Measurements from ENCODE around the gene CHID1. TPM values are rescaled to one million over a fixed set of nuclear protein-coding genes. Genes with fewer than 3 reads are reported as not detected.

The CHID1 gene
- total RNA-seq, 3 donors from 2014 or later, result 58.3 to 79.5 (median 68.3) TPM

DNA sequence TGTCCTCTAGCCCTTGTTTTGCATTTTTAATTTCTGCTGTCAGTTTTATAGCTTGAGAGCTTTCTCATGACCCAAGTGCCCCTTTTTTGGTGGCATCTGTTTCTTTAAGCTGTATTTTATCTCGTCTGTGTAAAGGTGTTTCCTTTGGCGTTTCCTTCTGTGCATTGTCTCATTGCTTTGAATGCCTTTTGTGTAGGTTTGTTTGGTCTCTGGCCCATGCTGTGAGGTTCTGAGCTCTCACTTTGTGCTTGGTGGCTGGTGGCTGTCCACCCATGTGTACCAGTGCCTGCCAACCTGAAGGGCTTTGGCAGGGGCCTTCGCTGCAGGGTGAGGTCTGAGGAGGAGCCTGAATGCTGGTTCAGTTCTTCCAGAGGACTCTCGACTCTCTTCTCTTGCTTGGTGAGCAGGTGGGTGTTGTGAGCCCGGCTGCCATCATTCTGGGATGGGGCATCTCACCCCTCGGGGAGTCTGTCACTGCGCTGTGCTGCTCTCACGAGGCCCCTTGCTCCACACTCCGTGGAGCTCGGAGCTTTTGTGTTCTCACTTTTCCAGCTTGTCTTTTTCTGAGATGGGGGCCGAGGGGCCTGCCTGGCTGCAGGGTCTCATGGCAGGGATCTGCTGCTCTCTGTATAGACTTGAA, 30.0 kb upstream of the CHID1 start:
- TF ChIP-seq, protein P1, sequence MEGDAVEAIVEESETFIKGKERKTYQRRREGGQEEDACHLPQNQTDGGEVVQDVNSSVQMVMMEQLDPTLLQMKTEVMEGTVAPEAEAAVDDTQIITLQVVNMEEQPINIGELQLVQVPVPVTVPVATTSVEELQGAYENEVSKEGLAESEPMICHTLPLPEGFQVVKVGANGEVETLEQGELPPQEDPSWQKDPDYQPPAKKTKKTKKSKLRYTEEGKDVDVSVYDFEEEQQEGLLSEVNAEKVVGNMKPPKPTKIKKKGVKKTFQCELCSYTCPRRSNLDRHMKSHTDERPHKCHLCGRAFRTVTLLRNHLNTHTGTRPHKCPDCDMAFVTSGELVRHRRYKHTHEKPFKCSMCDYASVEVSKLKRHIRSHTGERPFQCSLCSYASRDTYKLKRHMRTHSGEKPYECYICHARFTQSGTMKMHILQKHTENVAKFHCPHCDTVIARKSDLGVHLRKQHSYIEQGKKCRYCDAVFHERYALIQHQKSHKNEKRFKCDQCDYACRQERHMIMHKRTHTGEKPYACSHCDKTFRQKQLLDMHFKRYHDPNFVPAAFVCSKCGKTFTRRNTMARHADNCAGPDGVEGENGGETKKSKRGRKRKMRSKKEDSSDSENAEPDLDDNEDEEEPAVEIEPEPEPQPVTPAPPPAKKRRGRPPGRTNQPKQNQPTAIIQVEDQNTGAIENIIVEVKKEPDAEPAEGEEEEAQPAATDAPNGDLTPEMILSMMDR (IDR thresholded peaks at IDR 0.05), result no peak
- no peak for TF ChIP-seq POLR2A (IDR thresholded peaks at IDR 0.05)
- no peak for TF ChIP-seq POLR2AphosphoS5 (IDR thresholded peaks at IDR 0.05)
- Histone ChIP-seq H3K4me3 (no peak overlapping the region), H3K36me3 (no peaks in the 10 kb centered on the region), H3K4me1 (no peaks in the 10 kb centered on the region), H3K9me3 (no peaks in the 10 kb centered on the region), H3K27me3 (no peaks in the 10 kb centered on the region), H3K27ac (no peak overlapping the region)
- no peak for DNase-seq (ENCODE audit: low spot score in 2 of 2)
- intact Hi-C loops (cut with DNase I; ENCODE audit: low total_unique reads), result no loop called here

DNA sequence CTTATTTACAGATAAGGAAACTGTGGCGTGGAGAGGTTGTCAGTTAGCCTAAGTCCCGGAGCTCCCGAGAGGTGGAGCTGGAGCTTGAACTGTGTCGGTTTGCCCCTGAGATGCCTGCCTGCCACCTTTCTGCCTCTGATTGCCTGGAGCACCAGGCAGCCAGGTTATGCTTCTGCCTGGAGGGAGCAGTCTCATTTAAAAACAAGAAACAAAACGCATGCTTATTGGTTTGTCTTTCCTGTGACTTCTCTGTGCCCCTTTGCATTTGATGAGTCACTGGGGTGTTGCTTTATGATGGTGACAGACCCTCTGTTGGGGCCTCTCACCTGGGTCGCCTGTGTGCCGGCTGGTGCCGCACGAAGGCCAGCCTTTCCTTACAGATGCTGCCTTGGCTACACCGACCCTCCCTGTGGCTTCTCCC, 27.2 kb upstream of the CHID1 start:
- Histone ChIP-seq H3K4me3 (no peak overlapping the region), H3K27me3 (no peaks in the 10 kb centered on the region), H3K36me3 (no peaks in the 10 kb centered on the region), H3K4me1 (peaks cover 0 to 4% of the 10 kb centered on the region in 2 donors), H3K27ac (no peak overlapping the region), H3K9me3 (no peaks in the 10 kb centered on the region)
- no peak for DNase-seq (ENCODE audit: low spot score in 2 of 2)
- intact Hi-C loops (cut with DNase I; ENCODE audit: low total_unique reads), result no loop called here
- TF ChIP-seq, protein P1 (IDR thresholded peaks at IDR 0.05), result no peak
- TF ChIP-seq POLR2A (IDR thresholded peaks at IDR 0.05), result no peak
- no peak for TF ChIP-seq POLR2AphosphoS5 (IDR thresholded peaks at IDR 0.05)

DNA sequence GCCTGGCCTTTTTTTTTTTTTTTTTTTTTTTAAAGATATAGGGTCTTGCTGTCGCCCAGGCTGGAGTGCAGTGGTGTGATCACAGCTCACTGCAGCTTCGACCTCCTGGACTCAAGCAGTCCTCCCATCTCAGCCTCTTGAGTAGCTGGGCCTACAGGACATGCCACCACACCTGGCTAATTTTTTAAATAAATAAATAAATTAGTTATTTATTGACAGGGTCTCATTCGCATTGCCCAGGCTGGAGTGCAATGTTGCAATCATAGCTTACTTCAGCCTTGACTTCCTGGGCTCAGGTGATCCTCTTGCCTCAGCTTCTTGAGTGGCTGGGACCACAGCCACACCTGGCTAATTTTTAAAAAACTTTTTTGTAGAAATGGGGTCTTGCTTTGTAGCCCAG, 25.6 kb upstream of the CHID1 start:
- Histone ChIP-seq H3K4me3 (no peak overlapping the region), H3K4me1 (peaks cover 0 to 4% of the 10 kb centered on the region in 2 donors), H3K27me3 (no peaks in the 10 kb centered on the region), H3K27ac (no peak overlapping the region), H3K9me3 (no peaks in the 10 kb centered on the region), H3K36me3 (no peaks in the 10 kb centered on the region)
- TF ChIP-seq POLR2AphosphoS5 (IDR thresholded peaks at IDR 0.05), result no peak
- no peak for TF ChIP-seq POLR2A (IDR thresholded peaks at IDR 0.05)
- TF ChIP-seq, protein P1 (IDR thresholded peaks at IDR 0.05), result no peak
- intact Hi-C loops (cut with DNase I; ENCODE audit: low total_unique reads), result no loop called here
- no peak for DNase-seq (ENCODE audit: low spot score in 2 of 2)

DNA sequence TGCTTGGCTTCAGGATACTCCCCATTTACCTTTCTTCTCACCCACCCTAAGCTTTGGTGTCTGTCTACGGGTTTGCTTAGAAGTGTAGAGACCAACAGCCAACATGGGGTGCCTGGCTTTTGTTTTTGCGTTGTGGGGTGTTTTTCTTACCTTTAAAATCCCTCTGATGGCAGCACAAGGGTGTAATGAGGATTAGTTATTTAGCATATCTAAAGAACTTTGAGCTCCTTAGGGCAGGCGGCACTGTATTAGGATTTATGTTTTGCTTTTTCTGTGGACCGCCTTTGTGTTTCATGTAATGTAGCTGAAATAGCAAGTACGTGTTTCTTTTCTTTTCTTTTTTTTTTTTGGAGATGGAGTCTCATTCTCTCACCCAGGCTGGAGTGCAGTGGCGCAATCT, 23.9 kb upstream of the CHID1 start:
- Histone ChIP-seq H3K9me3 (no peaks in the 10 kb centered on the region), H3K4me3 (peak overlapping the region in 1 of 3 donors; percentile 10), H3K27ac (no peak overlapping the region), H3K36me3 (no peaks in the 10 kb centered on the region), H3K27me3 (no peaks in the 10 kb centered on the region), H3K4me1 (peaks cover 0 to 4% of the 10 kb centered on the region in 2 donors)
- no peak for DNase-seq (ENCODE audit: low spot score in 2 of 2)
- TF ChIP-seq, protein P1 (IDR thresholded peaks at IDR 0.05), result no peak
- TF ChIP-seq POLR2A (IDR thresholded peaks at IDR 0.05), result no peak
- TF ChIP-seq POLR2AphosphoS5 (IDR thresholded peaks at IDR 0.05), result no peak
- intact Hi-C loops (cut with DNase I; ENCODE audit: low total_unique reads), result no loop called here

DNA sequence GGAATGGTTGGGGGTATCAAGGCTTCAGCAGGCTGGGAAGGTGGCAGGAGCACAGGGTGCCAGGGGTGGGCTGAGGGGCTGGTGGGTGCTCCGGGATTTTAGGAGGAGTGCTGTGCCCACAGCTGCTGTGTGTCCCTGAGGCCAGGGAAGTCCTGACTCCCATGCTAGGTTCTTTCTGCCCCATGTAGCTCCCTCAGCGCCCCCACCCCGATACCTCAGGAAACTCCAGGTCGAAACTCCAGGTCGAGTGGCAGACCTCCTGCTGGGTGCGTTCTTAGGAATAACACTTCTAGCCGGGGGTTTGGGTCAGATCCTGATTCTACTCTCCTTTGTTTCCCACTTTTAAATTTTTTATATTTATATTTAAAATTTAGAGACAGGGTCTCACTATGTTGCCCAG, 23.3 kb upstream of the CHID1 start:
- peaks cover 0 to 4% of the 10 kb centered on the region in 2 donors for H3K4me1 ChIP-seq
- no peaks in the 10 kb centered on the region for H3K36me3 ChIP-seq
- H3K9me3 ChIP-seq, result no peaks in the 10 kb centered on the region
- no peak for DNase-seq (ENCODE audit: low spot score in 2 of 2)
- H3K27me3 ChIP-seq, result no peaks in the 10 kb centered on the region
- intact Hi-C loops (cut with DNase I; ENCODE audit: low total_unique reads), result no loop called here
- peak overlapping the region; percentile 22 to 45 for H3K27ac ChIP-seq
- TF ChIP-seq, protein P1 (IDR thresholded peaks at IDR 0.05), result no peak
- no peak for TF ChIP-seq POLR2AphosphoS5 (IDR thresholded peaks at IDR 0.05)
- no peak for TF ChIP-seq POLR2A (IDR thresholded peaks at IDR 0.05)
- peak overlapping the region in 2 of 3 donors; percentile 7 to 10 for H3K4me3 ChIP-seq

All from breast epithelium (tissue), 4 donors.